Neural progenitor cell (in vitro differentiated cells): ENCODE data around the gene PIK3R3. TPM values are rescaled to one million over a fixed set of nuclear protein-coding genes. Genes with fewer than 3 reads are reported as not detected.

ENCODE experiments used
- DNase-seq: peaks from one replicate; pipeline ENCODE4 v3.0.0-alpha.2; 2016; ENCODE audit warnings: low spot score
- H2AFZ ChIP-seq: fragments of 200-600 bp; sonication (generic); replicated peaks from 2 replicates; pipeline ENCODE4 v1.6.1; 2016; ENCODE audit warnings: antibody characterized with exemption
- H3F3A ChIP-seq: fragments of 200-600 bp; sonication (generic); 2 replicates; pipeline ENCODE4 v1.6.1; 2016; ENCODE audit warnings: antibody characterized with exemption, low read depth
- H3K27ac ChIP-seq: fragments of 200-600 bp; sonication (generic); 2 replicates; pipeline ENCODE4 v1.5.1; 2016; ENCODE audit warnings: mild to moderate bottlenecking
- H3K27me3 ChIP-seq: fragments of 200-600 bp; sonication (generic); 2 replicates; pipeline ENCODE4 v1.6.1; 2016; ENCODE audit warnings: mild to moderate bottlenecking, moderate library complexity
- H3K36me3 ChIP-seq: fragments of 200-600 bp; sonication (generic); 2 replicates; pipeline ENCODE4 v1.5.1; 2016
- H3K4me1 ChIP-seq: fragments of 200-600 bp; sonication (generic); 2 replicates; pipeline ENCODE4 v1.6.1; 2016; ENCODE audit warnings: mixed run types
- H3K4me2 ChIP-seq: fragments of 200-600 bp; sonication (generic); 2 replicates; pipeline ENCODE4 v1.6.1; 2016
- H3K4me3 ChIP-seq: fragments of 200-600 bp; sonication (generic); 2 replicates; pipeline ENCODE4 v1.5.1; 2016
- H3K79me2 ChIP-seq: fragments of 200-600 bp; sonication (generic); 2 replicates; pipeline ENCODE4 v1.6.1; 2016; ENCODE audit warnings: low read depth
- H3K9ac ChIP-seq: fragments of 200-600 bp; sonication (generic); 2 replicates; pipeline ENCODE4 v1.6.1; 2016
- H3K9me3 ChIP-seq: fragments of 200-600 bp; sonication (generic); 2 replicates; pipeline ENCODE4 v1.5.1; 2016; ENCODE audit warnings: low read depth
- H4K20me1 ChIP-seq: fragments of 200-600 bp; sonication (generic); 2 replicates; pipeline ENCODE4 v1.6.1; 2016; ENCODE audit warnings: low read depth
- H3K27ac Mint-ChIP-seq: 3 replicates; pipeline ENCODE4 v1.8.0; 2021; ENCODE audit warnings: mixed read lengths
- H3K27me3 Mint-ChIP-seq: 2 replicates; pipeline ENCODE4 v1.8.0; 2022; ENCODE audit warnings: low read depth, mild to moderate bottlenecking, inconsistent platforms, moderate library complexity, mixed read lengths; ENCODE audit not compliant: insufficient read depth
- H3K36me3 Mint-ChIP-seq: 3 replicates; pipeline ENCODE4 v1.8.0; 2021; ENCODE audit warnings: mixed read lengths
- H3K4me1 Mint-ChIP-seq: 3 replicates; pipeline ENCODE4 v1.8.0; 2021; ENCODE audit warnings: mixed read lengths
- H3K4me3 Mint-ChIP-seq: 3 replicates; pipeline ENCODE4 v1.8.0; 2021; ENCODE audit warnings: mild to moderate bottlenecking, moderate library complexity, mixed read lengths
- H3K9me3 Mint-ChIP-seq: 3 replicates; pipeline ENCODE4 v1.8.0; 2020; ENCODE audit warnings: mixed read lengths
- EZH2 ChIP-seq: fragments of 200-600 bp; sonication (generic); IDR thresholded peaks from 2 replicates; pipeline ENCODE4 v1.6.1; 2017; ENCODE audit warnings: antibody characterized with exemption, mild to moderate bottlenecking, moderate library complexity
- EZH2phosphoT487 ChIP-seq: fragments of 200-600 bp; sonication (generic); IDR thresholded peaks from 2 replicates; pipeline ENCODE4 v1.6.1; 2017; ENCODE audit warnings: antibody characterized with exemption
- total RNA-seq: library from RNA; depleted of rRNA; stranded (reverse); fragments of >200 nt; gene quantifications from 2 replicates; pipeline ENCODE4 v1.2.3, GENCODE V29; 2015; ENCODE audit warnings: low replicate concordance
- TF ChIP-seq, protein P1 (sequence below): fragments of 200-600 bp; sonication (generic); IDR thresholded peaks from 2 replicates; pipeline ENCODE4 v1.5.1; 2017; ENCODE audit warnings: antibody characterized with exemption, mild to moderate bottlenecking

PIK3R3 gene
- total RNA-seq, 1 donor from 2014 or later = 107 TPM

- H3K27ac ChIP-seq = peak overlapping the region; percentile 40
- no peak overlapping the region for H3K4me3 Mint-ChIP-seq
- no peak overlapping the region for H3K4me3 ChIP-seq
- TF ChIP-seq EZH2 = no peak
- no peak for TF ChIP-seq EZH2phosphoT487
- TF ChIP-seq, protein P1, sequence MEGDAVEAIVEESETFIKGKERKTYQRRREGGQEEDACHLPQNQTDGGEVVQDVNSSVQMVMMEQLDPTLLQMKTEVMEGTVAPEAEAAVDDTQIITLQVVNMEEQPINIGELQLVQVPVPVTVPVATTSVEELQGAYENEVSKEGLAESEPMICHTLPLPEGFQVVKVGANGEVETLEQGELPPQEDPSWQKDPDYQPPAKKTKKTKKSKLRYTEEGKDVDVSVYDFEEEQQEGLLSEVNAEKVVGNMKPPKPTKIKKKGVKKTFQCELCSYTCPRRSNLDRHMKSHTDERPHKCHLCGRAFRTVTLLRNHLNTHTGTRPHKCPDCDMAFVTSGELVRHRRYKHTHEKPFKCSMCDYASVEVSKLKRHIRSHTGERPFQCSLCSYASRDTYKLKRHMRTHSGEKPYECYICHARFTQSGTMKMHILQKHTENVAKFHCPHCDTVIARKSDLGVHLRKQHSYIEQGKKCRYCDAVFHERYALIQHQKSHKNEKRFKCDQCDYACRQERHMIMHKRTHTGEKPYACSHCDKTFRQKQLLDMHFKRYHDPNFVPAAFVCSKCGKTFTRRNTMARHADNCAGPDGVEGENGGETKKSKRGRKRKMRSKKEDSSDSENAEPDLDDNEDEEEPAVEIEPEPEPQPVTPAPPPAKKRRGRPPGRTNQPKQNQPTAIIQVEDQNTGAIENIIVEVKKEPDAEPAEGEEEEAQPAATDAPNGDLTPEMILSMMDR = no peak
- H4K20me1 ChIP-seq = peaks cover 100% of the 10 kb centered on the region
- H3K4me1 ChIP-seq = no peaks in the 10 kb centered on the region
- DNase-seq = no peak
- H3K27me3 ChIP-seq = no peaks in the 10 kb centered on the region
- H3K27ac Mint-ChIP-seq = no peak overlapping the region
- H3K36me3 ChIP-seq = peaks cover 3% of the 10 kb centered on the region
- peaks cover 8% of the 10 kb centered on the region for H3K36me3 Mint-ChIP-seq
- no peak overlapping the region for H3K4me2 ChIP-seq
- H3K4me1 Mint-ChIP-seq = no peaks in the 10 kb centered on the region
- peaks cover 8% of the 10 kb centered on the region for H3F3A ChIP-seq
- no peak overlapping the region for H2AFZ ChIP-seq
- H3K9ac ChIP-seq = no peak overlapping the region
- no peaks in the 10 kb centered on the region for H3K9me3 ChIP-seq
- no peaks in the 10 kb centered on the region for H3K9me3 Mint-ChIP-seq
- H3K79me2 ChIP-seq = peaks cover 100% of the 10 kb centered on the region
- H3K27me3 Mint-ChIP-seq = no peaks in the 10 kb centered on the region
Observed at GRCh38 chr1:46114925-46115603, 17.4 kb downstream of the PIK3R3 start.

DNA sequence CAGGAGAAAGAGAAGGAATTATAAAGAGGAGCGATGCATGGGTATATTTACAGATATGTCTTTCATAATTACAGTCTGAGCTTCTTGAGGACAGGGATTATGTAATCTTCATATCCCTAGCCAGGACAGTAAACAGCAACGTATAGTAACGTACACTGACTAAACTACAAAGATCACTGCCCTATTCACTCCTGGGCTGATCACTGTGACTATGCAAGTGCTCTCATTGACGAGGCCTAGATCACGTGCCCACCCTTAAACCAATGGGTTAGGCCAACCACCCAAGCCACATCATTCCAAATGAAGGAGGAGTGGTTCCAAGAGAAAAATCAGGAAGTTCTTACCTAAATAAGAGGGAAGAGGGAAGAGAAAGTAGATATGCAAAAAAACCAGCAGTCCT, 18.5 kb downstream of the PIK3R3 start:
- H3K4me2 ChIP-seq = no peak overlapping the region
- peaks cover 2% of the 10 kb centered on the region for H3K27me3 Mint-ChIP-seq
- H3K9me3 Mint-ChIP-seq = no peaks in the 10 kb centered on the region
- no peak overlapping the region for H3K9ac ChIP-seq
- peaks cover 3% of the 10 kb centered on the region for H3K36me3 ChIP-seq
- no peak for TF ChIP-seq EZH2
- TF ChIP-seq EZH2phosphoT487 = no peak
- TF ChIP-seq, protein P1 = no peak
- H3F3A ChIP-seq = peaks cover 8% of the 10 kb centered on the region
- no peak overlapping the region for H3K4me3 Mint-ChIP-seq
- H2AFZ ChIP-seq = no peak overlapping the region
- H3K27ac Mint-ChIP-seq = no peak overlapping the region
- DNase-seq = no peak
- peaks cover 14% of the 10 kb centered on the region for H3K36me3 Mint-ChIP-seq
- no peak overlapping the region for H3K27ac ChIP-seq
- H3K9me3 ChIP-seq = no peaks in the 10 kb centered on the region
- H3K27me3 ChIP-seq = no peaks in the 10 kb centered on the region
- peaks cover 100% of the 10 kb centered on the region for H3K79me2 ChIP-seq
- H3K4me1 Mint-ChIP-seq = no peaks in the 10 kb centered on the region
- H3K4me3 ChIP-seq = no peak overlapping the region
- H4K20me1 ChIP-seq = peaks cover 100% of the 10 kb centered on the region
- H3K4me1 ChIP-seq = no peaks in the 10 kb centered on the region

DNA sequence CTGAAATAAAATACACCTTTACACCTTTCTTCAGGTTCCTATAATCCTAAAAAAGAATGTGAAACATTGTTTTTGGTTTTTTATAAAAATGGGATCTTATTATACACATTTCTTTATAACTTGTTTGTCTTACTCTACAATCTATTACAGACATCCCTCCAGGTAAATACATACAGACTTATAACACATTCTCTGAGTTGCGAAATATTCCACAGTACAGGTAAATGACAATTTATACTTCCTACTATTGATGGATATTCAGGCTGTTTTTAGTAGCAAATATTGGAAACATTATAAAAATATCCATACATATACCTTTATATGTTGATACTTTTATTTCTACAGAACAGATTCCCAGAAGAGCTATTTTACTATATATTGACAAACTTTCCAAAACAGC, 20.3 kb downstream of the PIK3R3 start:
- no peak overlapping the region for H3K9ac ChIP-seq
- peaks cover 7% of the 10 kb centered on the region for H3K36me3 ChIP-seq
- no peaks in the 10 kb centered on the region for H3K4me1 ChIP-seq
- Mint-ChIP-seq H3K36me3 (peaks cover 16% of the 10 kb centered on the region), H3K27ac (no peak overlapping the region), H3K4me3 (no peak overlapping the region), H3K9me3 (no peaks in the 10 kb centered on the region), H3K27me3 (peaks cover 2% of the 10 kb centered on the region), H3K4me1 (no peaks in the 10 kb centered on the region)
- no peaks in the 10 kb centered on the region for H3K27me3 ChIP-seq
- H3F3A ChIP-seq = peaks cover 8% of the 10 kb centered on the region
- no peak for TF ChIP-seq EZH2phosphoT487
- TF ChIP-seq EZH2 = no peak
- TF ChIP-seq, protein P1 = no peak
- H3K9me3 ChIP-seq = no peaks in the 10 kb centered on the region
- peaks cover 100% of the 10 kb centered on the region for H4K20me1 ChIP-seq
- H3K4me2 ChIP-seq = no peak overlapping the region
- H3K79me2 ChIP-seq = peaks cover 100% of the 10 kb centered on the region
- no peak overlapping the region for H3K27ac ChIP-seq
- no peak overlapping the region for H2AFZ ChIP-seq
- H3K4me3 ChIP-seq = no peak overlapping the region
- DNase-seq = no peak
